ENCODE measurements around the gene H3-3A.
A peak's percentile ranks its signal among the peaks of the same experiment; 100 is the strongest.

The H3-3A gene
- total RNA-seq, result 34.4 to 177 (median 59.2) reads per million in 3 experiments

- peak; percentile 97 for DNase-seq
Measured at GRCh38 chr1:226062558-226063223, at the start of gene H3-3A. TSS of gene H3-3A (plus strand) at chr1:226062716. CDS start at chr1:226064352, 1,636 bp downstream.

DNA sequence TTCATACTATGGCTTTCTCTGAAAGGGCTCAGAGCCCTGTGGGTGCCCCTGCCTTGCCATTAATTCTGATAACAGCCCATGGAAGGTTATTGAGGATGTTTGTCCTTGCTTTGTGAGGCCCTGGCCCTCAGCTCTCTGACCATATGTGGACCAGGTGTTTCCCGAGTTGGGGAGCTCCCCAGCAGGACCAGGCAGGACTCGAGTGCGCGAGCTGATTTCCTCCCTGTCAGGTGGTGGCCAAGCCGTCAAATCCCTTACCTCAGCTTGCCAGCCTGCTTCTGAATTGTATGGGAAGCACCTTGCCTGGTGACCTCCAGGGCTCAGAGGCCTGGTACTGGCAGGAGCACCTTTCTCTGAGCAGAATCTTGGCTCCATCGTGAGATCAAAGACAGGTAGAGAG lies 45.4 kb upstream of the H3-3A start:
- no peak for DNase-seq

- DNase-seq, result no peak
Measured at GRCh38 chr1:226019572-226019971, 42.9 kb upstream of the H3-3A start.

DNA sequence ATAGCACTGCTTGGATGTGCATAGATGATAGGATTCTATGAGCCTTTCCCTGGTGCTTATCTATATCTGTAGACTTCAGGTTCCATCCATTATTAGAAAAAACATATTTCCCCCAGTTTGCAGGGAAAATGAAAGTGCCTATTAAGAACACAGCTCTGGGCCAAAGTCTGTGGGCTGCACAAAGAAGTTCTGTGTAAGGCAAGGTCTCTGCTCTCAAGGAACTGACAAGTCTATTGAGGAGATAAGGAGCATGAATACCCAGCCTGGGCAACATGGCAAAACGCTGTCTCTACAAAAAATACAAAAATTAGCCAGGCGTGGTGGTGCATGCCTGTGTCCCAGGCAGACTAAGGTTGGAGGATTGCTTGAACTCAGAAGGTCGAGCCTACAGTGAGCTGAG lies 41.1 kb upstream of the H3-3A start:
- no peak for DNase-seq

DNA sequence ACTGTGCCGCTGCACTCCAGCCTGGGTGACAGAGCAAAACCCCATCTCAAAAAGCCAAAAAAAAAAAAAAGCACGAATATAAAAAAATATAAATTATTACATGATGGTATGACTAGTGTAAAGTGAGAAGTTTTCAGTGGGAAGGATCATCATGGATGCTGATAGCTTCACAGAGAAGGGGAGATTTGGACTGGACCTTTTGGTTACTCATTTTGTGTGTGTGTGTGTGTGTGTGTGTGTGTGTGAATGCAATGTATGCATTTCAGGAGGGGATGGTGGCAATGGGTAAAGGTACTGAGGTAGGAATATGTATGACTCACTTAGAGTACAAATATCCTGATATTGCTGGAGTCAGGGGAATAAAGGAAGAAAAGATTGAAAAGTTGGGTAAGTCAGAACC lies 40.7 kb upstream of the H3-3A start:
- DNase-seq, result no peak

DNA sequence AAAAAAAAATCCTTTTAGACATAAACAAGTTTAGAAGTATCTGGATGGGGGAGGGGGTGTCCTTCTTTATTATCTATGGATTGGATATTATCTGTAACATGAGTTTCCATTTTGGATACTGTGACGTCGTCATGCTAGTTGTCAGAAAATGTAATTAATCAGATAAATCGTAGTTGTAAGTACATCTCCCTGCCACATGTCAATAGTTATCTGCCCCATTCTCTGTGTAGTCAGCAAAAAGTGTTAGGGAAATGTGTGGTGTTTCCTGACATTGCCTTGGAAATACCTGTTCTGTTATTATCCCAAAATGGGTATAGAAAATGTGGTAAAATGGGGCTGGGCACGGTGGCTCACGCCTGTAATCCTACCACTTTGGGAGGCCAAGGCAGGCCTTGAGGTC lies 38.8 kb upstream of the H3-3A start:
- no peak for DNase-seq

DNA sequence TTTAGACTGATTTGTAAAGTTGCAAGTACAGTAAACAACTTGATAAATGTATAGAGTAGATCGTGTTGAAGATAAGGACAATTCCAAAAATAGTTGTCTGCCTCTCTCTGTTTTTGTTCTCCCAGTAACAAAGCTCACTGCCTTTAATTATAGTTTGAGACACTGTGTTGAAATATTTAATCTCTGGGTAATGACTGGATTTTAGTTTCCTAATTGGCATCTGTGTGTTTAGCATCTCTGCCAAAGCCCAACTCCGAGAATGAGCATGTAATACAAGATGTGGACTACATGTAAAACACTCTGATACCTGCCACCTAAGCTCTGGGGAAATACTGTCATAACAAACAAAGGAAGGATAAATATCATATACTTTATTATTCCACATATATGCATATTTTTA lies 35.7 kb upstream of the H3-3A start:
- DNase-seq, result no peak

DNA sequence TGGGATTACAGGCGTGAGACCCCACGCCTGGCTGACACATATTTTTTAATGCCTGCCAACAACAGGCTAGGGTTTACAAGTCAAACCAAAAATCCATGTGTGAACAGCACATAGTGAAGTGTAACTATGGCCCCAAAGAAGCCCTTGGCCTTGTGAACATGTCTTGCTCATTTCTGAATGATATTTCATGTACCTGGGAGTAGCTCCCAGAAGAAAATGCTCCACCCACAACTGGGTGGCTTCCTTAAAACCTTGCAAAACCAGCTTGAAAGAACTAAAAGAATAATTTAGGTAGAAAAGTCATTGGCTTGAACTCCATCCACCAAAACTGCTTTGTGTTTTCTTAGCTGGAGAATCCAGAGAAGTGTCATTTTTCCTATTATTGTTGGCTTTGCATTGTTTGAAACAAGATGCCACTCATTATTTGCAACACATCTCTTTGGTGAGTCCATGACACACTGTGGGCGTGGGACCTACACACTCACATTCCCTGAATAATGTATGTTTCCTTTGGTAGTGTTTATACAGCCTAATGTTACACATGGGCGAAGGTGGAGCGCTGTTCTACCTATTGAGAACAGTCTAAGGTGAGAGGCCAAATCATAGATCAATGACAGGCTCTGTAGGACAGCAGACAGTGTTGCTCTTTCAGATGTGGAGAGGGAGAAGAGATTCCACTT lies 34.8 kb upstream of the H3-3A start:
- DNase-seq, result no peak

DNA sequence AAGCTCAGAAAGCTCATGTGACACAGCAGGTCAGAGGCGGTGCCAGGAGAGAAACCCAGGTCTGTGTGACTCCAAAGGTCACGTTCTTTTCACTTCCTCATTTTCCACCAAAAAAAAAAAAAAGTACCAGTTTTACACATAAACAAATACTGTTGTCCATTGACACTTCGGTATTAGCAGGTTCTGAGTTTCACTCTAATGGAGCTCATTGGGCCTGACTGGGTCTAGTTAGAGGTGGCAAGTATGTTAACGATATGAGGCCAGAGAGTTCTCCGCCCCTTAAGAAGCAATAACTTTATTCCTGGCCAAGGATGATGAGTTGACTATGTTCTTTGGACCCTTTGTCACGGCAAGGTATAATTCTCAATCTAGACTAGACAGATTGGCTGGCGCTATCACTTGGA lies 33.4 kb upstream of the H3-3A start:
- no peak for DNase-seq

- no peak for DNase-seq
Measured at GRCh38 chr1:226029568-226030225, 32.8 kb upstream of the H3-3A start.

- no peak for DNase-seq
Measured at GRCh38 chr1:226033582-226033981, 28.9 kb upstream of the H3-3A start.

DNA sequence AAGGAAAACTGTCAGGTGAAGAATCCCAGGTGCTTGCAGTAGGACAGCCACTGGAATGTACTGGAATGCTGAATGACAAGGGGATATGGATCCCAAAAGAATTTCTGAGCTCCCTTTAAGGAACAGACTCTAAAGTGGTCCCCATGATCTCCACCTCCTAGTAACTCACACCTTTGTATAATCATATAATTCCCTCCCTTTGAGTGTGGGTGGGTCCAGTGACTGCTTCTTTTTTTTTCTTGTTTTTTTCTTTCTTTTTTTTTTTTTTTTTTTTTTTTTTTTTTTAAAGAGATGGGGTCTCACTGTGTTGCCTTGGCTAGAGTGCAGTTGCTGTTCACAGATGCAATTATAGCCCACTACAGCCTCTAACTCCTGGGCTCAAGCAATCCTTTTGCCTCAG lies 28.5 kb upstream of the H3-3A start:
- DNase-seq, result no peak

GRCh38 chr1:226034482-226034881 lies 28.0 kb upstream of the H3-3A start:
- DNase-seq, result no peak

- no peak for DNase-seq
Measured at GRCh38 chr1:226035915-226036314, 26.6 kb upstream of the H3-3A start.

GRCh38 chr1:226038661-226039060 lies 23.9 kb upstream of the H3-3A start:
- no peak for DNase-seq

DNA sequence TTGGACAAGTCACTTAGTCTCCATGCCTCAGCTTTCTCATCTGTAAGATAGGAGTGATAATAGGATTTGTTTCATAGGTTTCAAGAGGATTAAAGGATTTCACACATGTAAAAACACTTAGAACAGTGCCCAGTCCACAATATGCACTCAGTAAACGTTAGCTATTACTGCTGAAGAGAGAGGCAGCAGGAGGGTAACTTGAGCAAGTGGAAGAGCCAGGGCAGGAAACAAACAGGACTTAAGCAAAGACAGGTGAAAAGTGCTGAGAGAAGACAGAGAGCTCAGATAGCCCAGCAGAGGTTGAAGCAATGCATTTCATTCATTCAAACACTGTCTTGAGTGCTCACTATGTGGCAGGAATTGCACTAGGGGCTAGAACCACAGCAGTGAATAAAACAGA lies 21.1 kb upstream of the H3-3A start:
- no peak for DNase-seq

DNA sequence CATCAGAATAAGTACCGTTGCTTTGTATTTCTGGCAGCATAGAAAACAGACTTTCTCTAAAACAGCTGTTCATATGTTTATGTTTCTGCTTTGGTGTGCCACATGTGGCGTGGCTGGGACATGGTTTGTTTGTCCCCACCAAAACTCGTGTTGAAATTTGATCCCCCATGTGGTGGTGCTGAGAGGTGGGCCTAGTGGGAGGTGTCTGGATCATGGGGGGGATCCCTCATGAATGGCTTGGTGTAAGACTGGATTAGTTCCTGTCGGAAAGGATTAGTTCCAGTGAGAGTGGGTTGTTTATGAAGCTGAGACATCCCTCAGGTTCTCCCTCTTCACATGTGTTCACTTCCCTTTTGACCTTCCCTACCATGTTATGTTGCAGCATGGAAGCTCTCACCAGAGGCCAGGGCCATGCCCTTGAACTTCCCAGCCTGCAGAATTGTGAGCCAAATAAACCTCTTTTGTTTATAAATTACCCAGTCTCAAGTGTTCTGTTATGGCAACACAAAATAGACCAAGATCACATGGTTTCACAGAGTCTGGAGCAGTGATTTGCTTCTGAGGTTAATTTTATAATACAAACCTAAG lies 17.9 kb upstream of the H3-3A start:
- DNase-seq, result no peak

DNA sequence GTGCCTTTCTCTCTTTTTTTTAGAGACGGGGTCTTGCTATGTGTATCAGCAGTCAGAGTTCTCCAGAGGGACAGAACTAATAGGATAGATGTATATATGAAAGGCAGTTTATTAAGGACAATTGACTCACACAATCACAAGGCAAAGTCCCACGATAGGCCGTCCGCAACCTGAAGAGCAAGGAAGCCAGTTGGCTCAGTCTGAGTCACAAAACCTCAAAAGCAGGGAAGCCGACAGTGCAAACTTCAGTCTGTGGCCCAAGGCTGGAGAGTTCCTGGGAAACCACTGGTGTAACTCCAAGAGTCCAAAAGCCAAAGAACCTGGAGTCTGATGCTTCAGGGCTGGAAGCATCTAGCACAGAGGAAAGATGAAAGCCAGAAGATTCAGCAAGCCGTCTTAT lies 16.3 kb upstream of the H3-3A start:
- no peak for DNase-seq

GRCh38 chr1:226047495-226047894 lies 15.0 kb upstream of the H3-3A start:
- no peak for DNase-seq

DNA sequence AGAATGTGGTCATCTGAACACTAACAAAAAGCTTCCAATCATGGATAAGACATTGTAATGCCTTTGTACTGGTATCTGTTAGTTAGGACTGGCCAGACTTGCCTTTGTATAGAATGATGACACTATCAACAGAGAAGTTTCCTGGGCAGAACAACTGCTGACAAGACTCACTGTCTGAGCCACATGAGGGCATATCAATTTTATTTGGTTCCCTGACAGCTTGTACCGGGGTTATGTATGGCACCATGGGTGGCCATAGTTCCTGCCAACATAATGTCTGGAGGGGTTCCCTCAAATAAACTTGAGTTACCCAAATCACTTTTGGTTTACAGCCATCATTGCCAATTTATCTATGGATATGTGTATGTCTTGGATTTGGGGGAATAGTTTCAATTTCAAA lies 13.6 kb upstream of the H3-3A start:
- no peak for DNase-seq

DNA sequence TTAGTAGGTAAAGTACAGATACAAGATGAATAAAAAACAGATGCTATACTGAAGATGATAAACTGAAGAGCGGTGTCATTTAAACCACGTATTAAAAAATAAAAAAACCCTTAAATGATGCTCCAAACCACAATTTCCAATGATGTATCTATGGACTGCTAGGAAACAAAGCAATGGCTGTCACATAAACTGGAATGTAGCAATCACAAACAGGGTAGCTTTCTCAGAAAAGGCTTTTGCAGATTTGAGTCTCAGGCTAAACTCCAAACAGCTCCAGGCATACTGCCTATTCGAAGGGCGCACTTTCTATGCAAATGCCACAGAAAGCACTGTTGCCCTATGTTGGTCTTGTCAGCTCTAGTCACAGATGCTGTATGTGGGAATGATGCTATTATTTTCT lies 12.4 kb upstream of the H3-3A start:
- DNase-seq, result no peak

DNA sequence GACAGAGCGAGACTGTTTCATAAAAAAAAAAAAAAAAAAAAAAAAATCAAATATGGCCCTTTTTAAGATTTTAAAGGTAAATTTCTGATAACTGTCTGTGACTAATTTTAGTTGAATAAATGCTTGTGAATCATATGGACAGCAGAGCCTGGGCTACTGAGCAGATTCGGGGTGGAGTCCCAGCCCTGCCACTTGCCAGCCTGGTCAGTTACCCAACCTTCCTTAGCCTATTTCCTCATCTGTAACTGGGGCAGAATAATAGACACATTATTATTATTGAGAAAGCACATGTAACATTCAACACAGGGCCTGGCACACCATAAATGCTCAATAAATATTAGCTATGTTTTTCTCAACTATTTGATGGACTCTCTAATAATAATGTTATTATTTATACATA lies 11.2 kb upstream of the H3-3A start:
- no peak for DNase-seq

DNA sequence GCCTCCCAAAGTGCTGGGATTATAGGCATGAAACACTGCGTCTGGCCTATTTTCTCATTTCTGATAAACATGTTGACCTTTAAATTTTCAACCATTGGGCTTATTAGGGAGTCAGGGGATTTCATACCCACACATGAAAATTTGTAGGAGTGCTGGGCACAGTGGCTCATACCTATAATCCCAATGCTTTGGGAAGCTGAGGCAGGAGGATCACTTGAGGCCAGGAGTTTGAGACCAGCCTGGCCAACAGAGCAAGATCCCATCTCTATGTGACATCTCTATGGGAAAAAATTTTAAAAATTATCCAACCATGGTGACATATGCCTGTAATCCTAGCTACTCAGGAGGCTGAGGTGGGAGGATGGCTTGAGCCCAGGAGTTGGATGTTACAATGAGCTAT lies 10.5 kb upstream of the H3-3A start:
- DNase-seq, result no peak
